HCT116 (cell line): ENCODE results near the gene TBXA2R. TPM values are rescaled to one million over a fixed set of nuclear protein-coding genes. Genes with fewer than 3 reads are reported as not detected.

ENCODE experiments used
- ATAC-seq: fragments of 200-7000 bp; cut with Tn5 transposase; 2 replicates; pipeline ENCODE4 v1.9.1; 2020; ENCODE audit warnings: mild to moderate bottlenecking, moderate library complexity
- BruUV-seq: library from RNA; stranded (reverse); fragments of 400-500 nt; replicated peaks from 2 replicates; lab custom pipeline; 2021; lab: Mats Ljungman, UMichigan
- CTCF ChIA-PET: fragments of 300-600 bp; sonication (Branson Sonifier 250); formaldehyde crosslinking; loops from one replicate; lab custom pipeline; 2021; ENCODE audit warnings: antibody characterized with exemption; lab: Charles Lee
- POLR2A ChIA-PET: fragments of 300-600, 350-600 bp; sonication (Branson Sonifier 250); formaldehyde crosslinking; loops from one replicate; lab custom pipeline; 2021; ENCODE audit warnings: antibody characterized with exemption; lab: Charles Lee
- RAD21 ChIA-PET, 2 experiments: fragments of 300-600 bp; sonication (Branson Sonifier 250); formaldehyde crosslinking; loops; one replicate each; lab custom pipeline; 2023; ENCODE audit warnings: low total read pairs in 2 of 2; ENCODE audit not compliant: uncharacterized antibody in 2 of 2, unreplicated experiment in 2 of 2, low non-redundant PET in 1 of 2; lab: Charles Lee
- DNase-seq: peaks from one replicate; pipeline ENCODE4 v3.0.0-alpha.2; 2010; ENCODE audit warnings: low read depth, low spot score
- H2AFZ ChIP-seq: fragments of 200-600 bp; shearing (Covaris generic), sonication (generic); 2 replicates; pipeline ENCODE4 v1.6.1; 2017; ENCODE audit warnings: low read depth, mixed run types, mixed read lengths, antibody characterized with exemption, low read length; ENCODE audit not compliant: poor library complexity, severe bottlenecking
- H3K27ac ChIP-seq: 2 replicates; pipeline ENCODE4 v1.5.1; 2012; ENCODE audit warnings: low read depth, low read length
- H3K27me3 ChIP-seq: fragments of 200-600 bp; sonication (generic); 2 replicates; pipeline ENCODE4 v1.6.1; 2016; ENCODE audit warnings: mixed run types, low read length, mixed read lengths; ENCODE audit not compliant: insufficient read depth
- H3K36me3 ChIP-seq, 2 experiments: fragments of 200-500 bp in 1 of 2; fragments of 200-600 bp in 1 of 2; sonication (Bioruptor generic) in 1 of 2; sonication (generic) in 1 of 2; 2 replicates each; pipeline versions ENCODE4 v1.5.1 to v1.6.1; 2014 to 2016; ENCODE audit warnings: low read length in 2 of 2, inconsistent platforms in 1 of 2, mixed read lengths in 1 of 2, mixed run types in 1 of 2; ENCODE audit not compliant: insufficient read depth in 2 of 2, control insufficient read depth in 1 of 2
- H3K4me1 ChIP-seq, 2 experiments: fragments of 200-600 bp in 1 of 2; sonication (generic) in 1 of 2; 2 replicates each; pipeline versions ENCODE4 v1.5.1 to v1.6.1; 2012 to 2017; ENCODE audit warnings: low read length in 2 of 2, inconsistent platforms in 1 of 2, mild to moderate bottlenecking in 1 of 2, mixed read lengths in 1 of 2, mixed run types in 1 of 2, moderate library complexity in 1 of 2; ENCODE audit not compliant: insufficient read depth in 2 of 2, control insufficient read depth in 1 of 2
- H3K4me2 ChIP-seq: fragments of 200-600 bp; sonication (generic); 2 replicates; pipeline ENCODE4 v1.6.1; 2017; ENCODE audit warnings: mixed run types, low read length, mixed read lengths
- H3K4me3 ChIP-seq, 2 experiments: fragments of 200-600 bp in 1 of 2; sonication (generic) in 1 of 2; replicated peaks in 1 of 2; 2 replicates each; pipeline ENCODE4 v1.5.1; 2011 to 2016; ENCODE audit warnings: low read length in 2 of 2, control low read depth in 1 of 2, low read depth in 1 of 2, mild to moderate bottlenecking in 1 of 2, mixed read lengths in 1 of 2, mixed run types in 1 of 2
- H3K79me2 ChIP-seq: fragments of 200-600 bp; sonication (generic); 2 replicates; pipeline ENCODE4 v1.6.1; 2017; ENCODE audit warnings: mild to moderate bottlenecking, mixed run types, low read length, moderate library complexity, mixed read lengths; ENCODE audit not compliant: insufficient read depth
- H3K9ac ChIP-seq: fragments of 200-600 bp; sonication (generic); 2 replicates; pipeline ENCODE4 v1.6.1; 2016; ENCODE audit warnings: low read length, mixed read lengths
- H3K9me2 ChIP-seq: fragments of 200-600 bp; sonication (generic), shearing (Covaris generic); 2 replicates; pipeline ENCODE4 v1.6.1; 2017; ENCODE audit warnings: mixed run types, mild to moderate bottlenecking, moderate library complexity; ENCODE audit not compliant: insufficient read depth
- H3K9me3 ChIP-seq, 2 experiments: fragments of 200-500 bp in 1 of 2; fragments of 200-600 bp in 1 of 2; sonication (Bioruptor generic) in 1 of 2; sonication (generic) in 1 of 2; 2 replicates each; pipeline ENCODE4 v1.6.1; 2014 to 2017; ENCODE audit warnings: low read length in 2 of 2, mixed read lengths in 2 of 2, inconsistent platforms in 1 of 2, low read depth in 1 of 2, mild to moderate bottlenecking in 1 of 2, mixed run types in 1 of 2, moderate library complexity in 1 of 2; ENCODE audit not compliant: control insufficient read depth in 1 of 2, insufficient read depth in 1 of 2
- H4K20me1 ChIP-seq: fragments of 200-600 bp; sonication (generic), shearing (Covaris generic); 2 replicates; pipeline ENCODE4 v1.6.1; 2017; ENCODE audit warnings: mixed run types, mild to moderate bottlenecking, moderate library complexity; ENCODE audit not compliant: insufficient read depth
- CBX3 ChIP-seq: IDR thresholded peaks from 2 replicates; pipeline ENCODE4 v1.6.1; 2012; ENCODE audit warnings: low read depth
- EGR1 ChIP-seq: IDR thresholded peaks from 2 replicates; pipeline ENCODE4 v1.6.1; 2012; ENCODE audit warnings: low read depth
- EZH2 ChIP-seq: fragments of 200-600 bp; sonication (generic); IDR thresholded peaks from 2 replicates; pipeline ENCODE4 v1.6.1; 2017; ENCODE audit warnings: antibody characterized with exemption, mixed run types
- POLR2AphosphoS5 ChIP-seq: IDR thresholded peaks from 2 replicates; pipeline ENCODE4 v1.6.1; 2011; ENCODE audit warnings: mild to moderate bottlenecking, low read depth, low read length, moderate library complexity
- SRF ChIP-seq: IDR thresholded peaks from 2 replicates; pipeline ENCODE4 v1.6.1; 2012; ENCODE audit warnings: low read depth
- intact Hi-C: fragments of 100-400 bp; cut with micrococcal nuclease; formaldehyde crosslinking; loops from 2 replicates; pipeline ENCODE4 v1.10.0; 2022
- total RNA-seq: library from RNA; stranded (reverse); gene quantifications from one replicate; pipeline ENCODE4 v1.2.1, GENCODE V29; 2021; ENCODE audit not compliant: unreplicated experiment
- TF ChIP-seq, protein P1 (sequence below): IDR thresholded peaks from 2 replicates; pipeline ENCODE4 v1.6.1; 2012; ENCODE audit warnings: low read depth
- TF ChIP-seq, protein P2 (sequence below): IDR thresholded peaks from 2 replicates; pipeline ENCODE4 v1.6.1; 2012

TBXA2R gene
- total RNA-seq, 1 experiment from 2014 or later = 2.3 TPM

DNA sequence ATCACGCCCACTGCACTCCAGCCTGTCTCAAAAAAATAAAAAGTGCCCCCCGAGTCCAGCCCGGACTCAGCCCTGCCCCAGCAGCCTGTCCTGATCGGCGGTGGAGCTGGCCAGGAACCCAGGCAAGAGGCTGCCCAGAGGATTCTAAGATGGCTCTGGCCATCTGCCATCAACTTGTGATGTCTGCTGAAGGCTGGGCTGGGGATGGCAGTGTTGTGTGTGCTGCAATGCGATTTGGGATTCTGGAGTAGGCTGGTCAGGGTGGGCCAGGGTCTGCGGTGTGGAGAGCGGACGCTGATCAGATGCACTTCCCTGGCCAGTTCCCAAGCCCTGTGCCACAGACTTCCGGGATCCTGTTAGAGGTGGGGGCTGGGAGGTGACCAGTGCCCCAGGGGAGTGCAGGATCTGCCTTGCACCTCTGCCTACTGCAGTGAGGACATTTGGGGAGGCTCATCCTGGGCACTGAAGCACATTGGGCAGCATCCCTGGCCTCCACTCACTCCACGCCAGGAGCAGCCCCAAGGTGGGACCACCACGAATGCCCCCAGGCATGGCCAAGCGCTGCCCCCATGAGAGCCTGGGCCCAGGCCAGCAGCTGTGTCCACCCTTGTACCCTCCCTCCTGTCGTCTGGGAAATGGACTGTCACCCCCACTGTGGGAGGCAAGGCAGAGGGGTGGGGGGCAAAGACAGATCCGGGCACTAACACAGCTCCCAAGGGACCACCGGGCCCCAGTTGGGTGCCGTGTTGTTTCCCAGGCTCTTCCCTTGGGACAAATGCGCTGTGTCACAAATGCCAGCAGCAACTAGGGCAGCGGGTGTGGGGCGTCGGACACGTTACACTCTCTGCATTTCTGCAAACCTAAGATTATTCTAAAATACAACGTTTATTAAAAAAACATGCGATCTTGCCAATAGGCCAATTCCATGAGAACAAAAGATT, 3.4 kb upstream of the TBXA2R start:
- Histone ChIP-seq H3K4me3 (no peak overlapping the region), H2AFZ (no peak overlapping the region), H4K20me1 (no peaks in the 10 kb centered on the region), H3K9me2 (no peaks in the 10 kb centered on the region), H3K9me3 (no peaks in the 10 kb centered on the region), H3K4me2 (no peak overlapping the region), H3K36me3 (peaks cover 0 to 7% of the 10 kb centered on the region in 2 experiments; a peak in 1 of 4 replicates), H3K27me3 (no peaks in the 10 kb centered on the region), H3K9ac (no peak overlapping the region), H3K79me2 (no peaks in the 10 kb centered on the region), H3K27ac (no peak overlapping the region), H3K4me1 (peaks cover 13 to 28% of the 10 kb centered on the region in 2 experiments)
- BruUV-seq = no TSS peak
- intact Hi-C loops = no loop called here
- DNase-seq (no peak), ATAC-seq (no peak)
- TF ChIP-seq CBX3 = no peak
- TF ChIP-seq POLR2AphosphoS5 = 0 out of 2 replicates have a peak, but pooled peaks have one; percentile 14
- no peak for TF ChIP-seq SRF
- no peak for TF ChIP-seq EGR1
- CTCF ChIA-PET = no interaction called here
- RAD21 ChIA-PET = no interaction called here
- POLR2A ChIA-PET = no interaction called here

DNA sequence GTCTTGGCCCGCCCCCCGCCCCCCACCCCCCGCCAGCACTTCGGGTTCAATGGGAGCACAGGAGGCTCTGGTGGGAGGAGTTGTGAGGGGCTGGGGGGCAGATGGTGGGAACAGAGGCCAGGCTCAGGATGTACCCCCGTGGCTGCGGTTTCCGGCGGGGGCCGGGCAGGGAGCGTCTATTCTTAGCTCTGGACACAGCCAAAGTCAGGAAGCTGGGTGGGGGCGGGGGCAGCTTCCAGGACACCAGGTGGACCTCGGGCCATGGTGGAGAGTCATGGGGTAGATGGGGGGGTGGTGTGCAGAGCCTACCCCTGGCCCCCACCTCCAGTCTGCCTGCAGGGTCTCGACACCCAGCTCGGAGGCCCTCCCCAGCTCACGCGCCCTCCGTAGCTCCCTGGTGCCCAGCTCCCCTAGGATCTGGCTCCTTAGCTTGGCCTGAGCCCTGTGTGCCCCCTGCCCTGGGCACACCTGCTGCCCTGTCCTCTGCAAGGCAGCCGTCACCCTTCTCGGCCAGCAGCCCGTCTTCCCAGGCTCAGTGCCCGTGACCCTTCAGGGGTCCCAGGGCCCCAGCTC, 2.2 kb upstream of the TBXA2R start:
- Histone ChIP-seq H3K79me2 (no peaks in the 10 kb centered on the region), H3K4me2 (no peak overlapping the region), H3K4me1 (peaks cover 13 to 28% of the 10 kb centered on the region in 2 experiments), H3K4me3 (no peak overlapping the region), H3K9me3 (no peaks in the 10 kb centered on the region), H4K20me1 (no peaks in the 10 kb centered on the region), H3K36me3 (peaks cover 0 to 7% of the 10 kb centered on the region in 2 experiments; a peak in 1 of 4 replicates), H3K9ac (no peak overlapping the region), H3K27me3 (no peaks in the 10 kb centered on the region), H3K9me2 (no peaks in the 10 kb centered on the region), H3K27ac (peak overlapping the region; percentile 22; the same call in 1 of the 2 replicates), H2AFZ (no peak overlapping the region)
- POLR2A ChIA-PET = interaction anchor here (0.6 to 1.4 kb wide), 3 partner anchors 14 to 18 kb away, joined by 3 to 4 read pairs (median 3); partner anchors contain the start of gene CACTIN
- ATAC-seq = no peak
- BruUV-seq = no TSS peak
- no peak for DNase-seq
- TF ChIP-seq, protein P1, sequence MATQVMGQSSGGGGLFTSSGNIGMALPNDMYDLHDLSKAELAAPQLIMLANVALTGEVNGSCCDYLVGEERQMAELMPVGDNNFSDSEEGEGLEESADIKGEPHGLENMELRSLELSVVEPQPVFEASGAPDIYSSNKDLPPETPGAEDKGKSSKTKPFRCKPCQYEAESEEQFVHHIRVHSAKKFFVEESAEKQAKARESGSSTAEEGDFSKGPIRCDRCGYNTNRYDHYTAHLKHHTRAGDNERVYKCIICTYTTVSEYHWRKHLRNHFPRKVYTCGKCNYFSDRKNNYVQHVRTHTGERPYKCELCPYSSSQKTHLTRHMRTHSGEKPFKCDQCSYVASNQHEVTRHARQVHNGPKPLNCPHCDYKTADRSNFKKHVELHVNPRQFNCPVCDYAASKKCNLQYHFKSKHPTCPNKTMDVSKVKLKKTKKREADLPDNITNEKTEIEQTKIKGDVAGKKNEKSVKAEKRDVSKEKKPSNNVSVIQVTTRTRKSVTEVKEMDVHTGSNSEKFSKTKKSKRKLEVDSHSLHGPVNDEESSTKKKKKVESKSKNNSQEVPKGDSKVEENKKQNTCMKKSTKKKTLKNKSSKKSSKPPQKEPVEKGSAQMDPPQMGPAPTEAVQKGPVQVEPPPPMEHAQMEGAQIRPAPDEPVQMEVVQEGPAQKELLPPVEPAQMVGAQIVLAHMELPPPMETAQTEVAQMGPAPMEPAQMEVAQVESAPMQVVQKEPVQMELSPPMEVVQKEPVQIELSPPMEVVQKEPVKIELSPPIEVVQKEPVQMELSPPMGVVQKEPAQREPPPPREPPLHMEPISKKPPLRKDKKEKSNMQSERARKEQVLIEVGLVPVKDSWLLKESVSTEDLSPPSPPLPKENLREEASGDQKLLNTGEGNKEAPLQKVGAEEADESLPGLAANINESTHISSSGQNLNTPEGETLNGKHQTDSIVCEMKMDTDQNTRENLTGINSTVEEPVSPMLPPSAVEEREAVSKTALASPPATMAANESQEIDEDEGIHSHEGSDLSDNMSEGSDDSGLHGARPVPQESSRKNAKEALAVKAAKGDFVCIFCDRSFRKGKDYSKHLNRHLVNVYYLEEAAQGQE = no peak
- TF ChIP-seq EZH2 = no peak
- TF ChIP-seq, protein P2, sequence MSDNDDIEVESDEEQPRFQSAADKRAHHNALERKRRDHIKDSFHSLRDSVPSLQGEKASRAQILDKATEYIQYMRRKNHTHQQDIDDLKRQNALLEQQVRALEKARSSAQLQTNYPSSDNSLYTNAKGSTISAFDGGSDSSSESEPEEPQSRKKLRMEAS = no peak
- intact Hi-C loops = no loop called here
- CTCF ChIA-PET = interaction anchor here (0.6 kb wide), 1 partner anchor 10 kb away, joined by 3 read pairs; no protein-coding TSS in a partner anchor
- RAD21 ChIA-PET = no interaction called here
